ENCODE data around the gene CDKN1B.
"Not testable (repeated sequence)": the region's sequence is repeated elsewhere in the genome, so short reads cannot be mapped to it uniquely, and the experiment has no call there.

GRCh38 chr12:12738152-12738551 is 21.0 kb downstream of the CDKN1B start:
- TF ChIP-seq ZBTB17, SP2 (tag by site-specific recombination; IDR thresholded peaks at IDR 0.05): not testable (repeated sequence)

All from HEK293 (cell line).